OCI-LY1 (cell line): Measurements from ENCODE around the gene G6PC3.

Experiments
- H2AFZ ChIP-seq: fragments of 200-600 bp; sonication (generic), shearing (Covaris generic); 2 replicates; pipeline ENCODE4 v1.6.0; 2014; ENCODE audit warnings: antibody characterized with exemption, mild to moderate bottlenecking, low read length
- H3F3A ChIP-seq: fragments of 200-600 bp; sonication (generic), shearing (Covaris generic); 2 replicates; pipeline ENCODE4 v1.6.0; 2014; ENCODE audit warnings: mild to moderate bottlenecking, antibody characterized with exemption, low read length, moderate library complexity; ENCODE audit not compliant: insufficient read depth
- H3K27ac ChIP-seq: fragments of 200-600 bp; sonication (generic); 2 replicates; pipeline ENCODE4 v1.5.1; 2014; ENCODE audit warnings: low read length, mixed run types, mild to moderate bottlenecking, low read depth; ENCODE audit not compliant: poor library complexity, severe bottlenecking
- H3K27me3 ChIP-seq: fragments of 200-600 bp; sonication (generic); 2 replicates; pipeline ENCODE4 v1.6.0; 2014; ENCODE audit warnings: antibody characterized with exemption, mild to moderate bottlenecking, low read length, moderate library complexity; ENCODE audit not compliant: insufficient read depth
- H3K36me3 ChIP-seq: fragments of 200-600 bp; sonication (generic); 2 replicates; pipeline ENCODE4 v1.6.1; 2014; ENCODE audit warnings: mild to moderate bottlenecking, antibody characterized with exemption, low read length, moderate library complexity, mixed read lengths; ENCODE audit not compliant: insufficient read depth
- H3K4me1 ChIP-seq: fragments of 200-600 bp; sonication (generic); 2 replicates; pipeline ENCODE4 v1.5.1; 2014; ENCODE audit warnings: mild to moderate bottlenecking, low read length, moderate library complexity; ENCODE audit not compliant: insufficient read depth, severe bottlenecking
- H3K4me2 ChIP-seq: fragments of 200-600 bp; sonication (generic), shearing (Covaris generic); 2 replicates; pipeline ENCODE4 v1.6.1; 2014; ENCODE audit warnings: low read length
- H3K4me3 ChIP-seq: fragments of 200-600 bp; sonication (generic); 2 replicates; pipeline ENCODE4 v1.5.1; 2014; ENCODE audit warnings: low read length, low read depth, mild to moderate bottlenecking, mixed read lengths; ENCODE audit not compliant: poor library complexity, severe bottlenecking
- H3K79me2 ChIP-seq: fragments of 200-600 bp; shearing (Covaris generic); 2 replicates; pipeline ENCODE4 v1.6.1; 2016; ENCODE audit warnings: mixed run types, low read length, mixed read lengths; ENCODE audit not compliant: insufficient read depth
- H3K9ac ChIP-seq: fragments of 200-600 bp; sonication (generic), shearing (Covaris generic); 2 replicates; pipeline ENCODE4 v1.6.1; 2014; ENCODE audit warnings: mild to moderate bottlenecking, low read length, mixed read lengths
- H3K9me2 ChIP-seq: fragments of 200-600 bp; sonication (generic), shearing (Covaris generic); 2 replicates; pipeline ENCODE4 v1.6.1; 2014; ENCODE audit warnings: low read depth, mild to moderate bottlenecking, low read length, mixed read lengths
- H3K9me3 ChIP-seq: fragments of 200-600 bp; shearing (Covaris generic); 2 replicates; pipeline ENCODE4 v1.6.1; 2014; ENCODE audit warnings: low read length, mixed read lengths
- H4K20me1 ChIP-seq: fragments of 200-600 bp; sonication (generic), shearing (Covaris generic); 2 replicates; pipeline ENCODE4 v1.6.0; 2016; ENCODE audit warnings: mild to moderate bottlenecking, low read length; ENCODE audit not compliant: insufficient read depth
- CTCF ChIP-seq: fragments of 200-600 bp; sonication (generic), shearing (Covaris generic); IDR thresholded peaks from 2 replicates; pipeline ENCODE4 v1.5.1; 2017; ENCODE audit warnings: mild to moderate bottlenecking, antibody characterized with exemption, low read length, moderate library complexity, mixed read lengths
- EZH2 ChIP-seq: fragments of 200-600 bp; sonication (generic), shearing (Covaris generic); IDR thresholded peaks from 2 replicates; pipeline ENCODE4 v1.8.0; 2017; ENCODE audit warnings: borderline replicate concordance, mixed run types, mild to moderate bottlenecking, antibody characterized with exemption, low read length, moderate library complexity, mixed read lengths

Gene G6PC3

GRCh38 chr17:44102849-44103622 is 32.5 kb downstream of the G6PC3 start:
- no peak overlapping the region for H3K4me2 ChIP-seq
- no peaks in the 10 kb centered on the region for H3K27me3 ChIP-seq
- H3K27ac ChIP-seq = no peak overlapping the region

DNA sequence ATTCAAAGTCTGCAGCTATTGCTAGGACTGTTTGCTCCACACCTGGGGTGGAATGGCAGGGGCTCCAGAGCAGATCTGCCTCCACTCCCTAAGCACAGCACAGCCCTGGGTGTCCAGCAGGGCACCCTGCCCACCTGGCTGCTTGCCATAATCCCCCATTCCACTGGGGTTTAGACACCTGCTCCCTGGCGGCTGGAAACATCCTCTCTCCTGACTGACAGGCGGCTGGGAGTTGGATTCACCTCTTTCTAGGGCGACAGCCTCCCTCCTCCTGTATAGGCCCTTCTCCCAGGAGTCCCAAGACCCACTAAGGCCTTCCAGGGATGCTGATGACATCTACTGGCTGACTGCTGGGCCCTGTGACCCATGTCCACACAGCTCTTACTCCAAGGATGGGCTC is 34.9 kb downstream of the G6PC3 start:
- H3K79me2 ChIP-seq = no peaks in the 10 kb centered on the region
- H3K36me3 ChIP-seq = no peaks in the 10 kb centered on the region
- H3F3A ChIP-seq = no peaks in the 10 kb centered on the region
- no peak overlapping the region for H3K4me2 ChIP-seq
- H3K9me3 ChIP-seq = no peaks in the 10 kb centered on the region
- H3K4me3 ChIP-seq = no peak overlapping the region
- H3K9ac ChIP-seq = no peak overlapping the region
- no peaks in the 10 kb centered on the region for H3K4me1 ChIP-seq
- no peaks in the 10 kb centered on the region for H4K20me1 ChIP-seq
- no peak overlapping the region for H3K27ac ChIP-seq
- H3K9me2 ChIP-seq = no peaks in the 10 kb centered on the region
- no peak overlapping the region for H2AFZ ChIP-seq
- TF ChIP-seq EZH2 (no peak), CTCF (no peak)
- no peaks in the 10 kb centered on the region; the same call in 1 of the 2 replicates for H3K27me3 ChIP-seq

More at GRCh38 chr17:44102849-44103622, 32.5 kb downstream of the G6PC3 start:
- H3K9me2 ChIP-seq = no peaks in the 10 kb centered on the region
- H3K9ac ChIP-seq = no peak overlapping the region
- H3F3A ChIP-seq = no peaks in the 10 kb centered on the region
- H4K20me1 ChIP-seq = no peaks in the 10 kb centered on the region
- H3K36me3 ChIP-seq = no peaks in the 10 kb centered on the region
- H3K4me3 ChIP-seq = no peak overlapping the region
- no peaks in the 10 kb centered on the region for H3K4me1 ChIP-seq
- TF ChIP-seq CTCF (no peak), EZH2 (no peak)
- H3K79me2 ChIP-seq = no peaks in the 10 kb centered on the region
- no peaks in the 10 kb centered on the region for H3K9me3 ChIP-seq
- H2AFZ ChIP-seq = no peak overlapping the region

DNA sequence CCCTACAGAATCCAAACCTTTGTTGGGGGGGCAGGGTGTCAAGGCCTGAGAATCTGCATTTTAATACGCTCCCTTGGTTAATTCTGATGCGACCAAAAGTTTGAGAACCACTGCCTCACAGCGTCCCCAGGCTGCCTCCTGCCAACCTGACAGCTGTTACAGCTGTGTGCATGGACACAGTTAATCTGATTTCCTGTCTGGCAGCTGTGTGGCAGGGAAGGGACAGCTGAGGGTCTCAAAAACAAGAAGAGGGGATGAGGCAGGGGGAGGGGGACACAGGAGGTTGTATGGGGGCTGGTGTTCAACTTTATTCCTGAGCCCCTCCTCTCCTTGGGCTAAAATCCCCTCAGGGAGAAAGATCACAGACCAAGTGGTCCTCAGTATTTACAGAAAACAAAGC is 35.4 kb downstream of the G6PC3 start:
- Histone ChIP-seq H3K27ac (no peak overlapping the region), H3K4me3 (no peak overlapping the region), H3K9me2 (no peaks in the 10 kb centered on the region), H3K9me3 (no peaks in the 10 kb centered on the region), H2AFZ (no peak overlapping the region), H3K4me1 (peaks cover 3% of the 10 kb centered on the region), H3K27me3 (no peaks in the 10 kb centered on the region; the same call in 1 of the 2 replicates), H3K36me3 (no peaks in the 10 kb centered on the region), H4K20me1 (no peaks in the 10 kb centered on the region), H3K9ac (no peak overlapping the region), H3K4me2 (no peak overlapping the region), H3F3A (no peaks in the 10 kb centered on the region), H3K79me2 (no peaks in the 10 kb centered on the region)
- TF ChIP-seq EZH2 (no peak), CTCF (no peak)
